Panc1 (cell line): ENCODE data around the gene ZER1. TPM values are rescaled to one million over a fixed set of nuclear protein-coding genes. Genes with fewer than 3 reads are reported as not detected.

Experiments used
- ATAC-seq: fragments of 200-7000 bp; cut with Tn5 transposase; 2 replicates; pipeline ENCODE4 v1.9.1; 2020; ENCODE audit warnings: mild to moderate bottlenecking, moderate library complexity
- BruUV-seq: library from RNA; stranded (reverse); fragments of 400-500 nt; replicated peaks from 2 replicates; lab custom pipeline; 2021; lab: Mats Ljungman, UMichigan
- CTCF ChIA-PET: fragments of 300-600 bp; sonication (Branson Sonifier 250); formaldehyde crosslinking; loops from one replicate; lab custom pipeline; 2022; ENCODE audit warnings: antibody characterized with exemption; lab: Charles Lee
- POLR2A ChIA-PET: fragments of 300-600 bp; sonication (Branson Sonifier 250); formaldehyde crosslinking; loops from one replicate; lab custom pipeline; 2022; ENCODE audit warnings: antibody characterized with exemption; lab: Charles Lee
- DNase-seq: peaks from one replicate; pipeline ENCODE4 v3.0.0-alpha.2; 2010; ENCODE audit warnings: low read depth, low spot score
- H3K27ac ChIP-seq: 2 replicates; pipeline ENCODE4 v1.5.1; 2011; ENCODE audit warnings: mild to moderate bottlenecking, low read length, inconsistent platforms
- H3K27me3 ChIP-seq: fragments of 200-500 bp; sonication (Bioruptor generic); 2 replicates; pipeline ENCODE4 v1.6.0; 2014; ENCODE audit warnings: low read length, inconsistent platforms; ENCODE audit not compliant: control insufficient read depth, insufficient read depth
- H3K36me3 ChIP-seq: fragments of 200-500 bp; sonication (Bioruptor generic); 2 replicates; pipeline ENCODE4 v1.5.1; 2014; ENCODE audit warnings: inconsistent platforms, mild to moderate bottlenecking, low read length, moderate library complexity; ENCODE audit not compliant: control insufficient read depth, insufficient read depth
- H3K4me1 ChIP-seq: 2 replicates; pipeline ENCODE4 v1.5.1; 2011; ENCODE audit warnings: inconsistent platforms, mild to moderate bottlenecking, low read length, moderate library complexity; ENCODE audit not compliant: control insufficient read depth, insufficient read depth
- H3K4me3 ChIP-seq, 2 experiments: 2 replicates each; pipeline ENCODE4 v1.5.1; 2011 to 2012; ENCODE audit warnings: low read depth in 2 of 2, low read length in 2 of 2, mild to moderate bottlenecking in 2 of 2, inconsistent platforms in 1 of 2, moderate library complexity in 1 of 2
- H3K9me3 ChIP-seq: fragments of 200-500 bp; sonication (Bioruptor generic); 2 replicates; pipeline ENCODE4 v1.5.1; 2014; ENCODE audit warnings: low read depth, mild to moderate bottlenecking, inconsistent platforms, low read length, moderate library complexity; ENCODE audit not compliant: control insufficient read depth, insufficient read depth
- CTCF ChIP-seq: fragments of 450-650 bp; IDR thresholded peaks from 2 replicates; pipeline ENCODE4 v1.5.1; 2017; ENCODE audit warnings: mild to moderate bottlenecking
- POLR2AphosphoS5 ChIP-seq: IDR thresholded peaks from 2 replicates; pipeline ENCODE4 v1.6.1; 2012; ENCODE audit warnings: mild to moderate bottlenecking, low read depth, low read length, moderate library complexity
- SIN3A ChIP-seq: IDR thresholded peaks from 2 replicates; pipeline ENCODE4 v1.6.1; 2012; ENCODE audit warnings: low read depth, mild to moderate bottlenecking, low read length, moderate library complexity, borderline replicate concordance; ENCODE audit not compliant: insufficient read depth
- TCF7L2 ChIP-seq: IDR thresholded peaks from 2 replicates; pipeline ENCODE4 v1.6.1; 2011; ENCODE audit warnings: mild to moderate bottlenecking, low read depth, low read length, inconsistent platforms
- in situ Hi-C: cut with HindIII; loops from 2 replicates; pipeline ENCODE4 v1.10.0; 2016; ENCODE audit warnings: low sequenced_read_pairs, low pct_unique_long_range_greater_than_20kb
- intact Hi-C: fragments of 100-400 bp; cut with micrococcal nuclease; formaldehyde crosslinking; loops from one replicate; pipeline ENCODE4 v1.10.0; 2022; ENCODE audit not compliant: unreplicated experiment
- total RNA-seq: library from RNA; stranded (reverse); gene quantifications from one replicate; pipeline ENCODE4 v1.2.1, GENCODE V29; 2021; ENCODE audit not compliant: unreplicated experiment
- TF ChIP-seq, protein P1 (sequence below), 2 experiments: IDR thresholded peaks; 2 replicates each; pipeline ENCODE4 v1.6.1; 2011 to 2012; ENCODE audit warnings: low read depth in 2 of 2, control low read depth in 1 of 2, low read length in 1 of 2, mild to moderate bottlenecking in 1 of 2, moderate library complexity in 1 of 2; ENCODE audit not compliant: insufficient read depth in 1 of 2

Gene ZER1
- total RNA-seq, 1 experiment from 2014 or later, result 16.2 TPM

- Histone ChIP-seq H3K9me3 (no peaks in the 10 kb centered on the region), H3K4me3 (peak overlapping the region; percentile 73 to 75), H3K27ac (peak overlapping the region; percentile 66; the same call in 1 of the 2 replicates), H3K27me3 (no peaks in the 10 kb centered on the region), H3K4me1 (peaks cover 10% of the 10 kb centered on the region), H3K36me3 (no peaks in the 10 kb centered on the region; the same call in 1 of the 2 replicates)
- BruUV-seq, result no TSS peak
- CTCF ChIA-PET, result no interaction called here
- in situ Hi-C loops (no loop called here), intact Hi-C loops (no loop called here)
- no peak for DNase-seq
- POLR2A ChIA-PET, result no interaction called here
- no peak for TF ChIP-seq CTCF
- no peak for TF ChIP-seq SIN3A
- TF ChIP-seq, protein P1, sequence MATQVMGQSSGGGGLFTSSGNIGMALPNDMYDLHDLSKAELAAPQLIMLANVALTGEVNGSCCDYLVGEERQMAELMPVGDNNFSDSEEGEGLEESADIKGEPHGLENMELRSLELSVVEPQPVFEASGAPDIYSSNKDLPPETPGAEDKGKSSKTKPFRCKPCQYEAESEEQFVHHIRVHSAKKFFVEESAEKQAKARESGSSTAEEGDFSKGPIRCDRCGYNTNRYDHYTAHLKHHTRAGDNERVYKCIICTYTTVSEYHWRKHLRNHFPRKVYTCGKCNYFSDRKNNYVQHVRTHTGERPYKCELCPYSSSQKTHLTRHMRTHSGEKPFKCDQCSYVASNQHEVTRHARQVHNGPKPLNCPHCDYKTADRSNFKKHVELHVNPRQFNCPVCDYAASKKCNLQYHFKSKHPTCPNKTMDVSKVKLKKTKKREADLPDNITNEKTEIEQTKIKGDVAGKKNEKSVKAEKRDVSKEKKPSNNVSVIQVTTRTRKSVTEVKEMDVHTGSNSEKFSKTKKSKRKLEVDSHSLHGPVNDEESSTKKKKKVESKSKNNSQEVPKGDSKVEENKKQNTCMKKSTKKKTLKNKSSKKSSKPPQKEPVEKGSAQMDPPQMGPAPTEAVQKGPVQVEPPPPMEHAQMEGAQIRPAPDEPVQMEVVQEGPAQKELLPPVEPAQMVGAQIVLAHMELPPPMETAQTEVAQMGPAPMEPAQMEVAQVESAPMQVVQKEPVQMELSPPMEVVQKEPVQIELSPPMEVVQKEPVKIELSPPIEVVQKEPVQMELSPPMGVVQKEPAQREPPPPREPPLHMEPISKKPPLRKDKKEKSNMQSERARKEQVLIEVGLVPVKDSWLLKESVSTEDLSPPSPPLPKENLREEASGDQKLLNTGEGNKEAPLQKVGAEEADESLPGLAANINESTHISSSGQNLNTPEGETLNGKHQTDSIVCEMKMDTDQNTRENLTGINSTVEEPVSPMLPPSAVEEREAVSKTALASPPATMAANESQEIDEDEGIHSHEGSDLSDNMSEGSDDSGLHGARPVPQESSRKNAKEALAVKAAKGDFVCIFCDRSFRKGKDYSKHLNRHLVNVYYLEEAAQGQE (IDR thresholded peaks at IDR 0.05; ENCODE audit: insufficient read depth in 1 of 2, low read depth in 2 of 2, low read length in 1 of 2), result no peak
- no peak for TF ChIP-seq TCF7L2
- TF ChIP-seq POLR2AphosphoS5, result no peak
- no peak for ATAC-seq
Observed at GRCh38 chr9:128787659-128788058, 15.9 kb upstream of the ZER1 start.

- intact Hi-C loops (no loop called here), in situ Hi-C loops (no loop called here)
- peak within 1 kb of the TSS; percentile 85 for H3K27ac ChIP-seq
- no peaks in the 10 kb centered on the region for H3K27me3 ChIP-seq
- ATAC-seq (peak; percentile 99), DNase-seq (no peak)
- peak within 1 kb of the TSS; percentile 73 to 75 for H3K4me3 ChIP-seq
- H3K9me3 ChIP-seq, result no peaks in the 10 kb centered on the region
- no TSS peak for BruUV-seq
- ChIA-PET CTCF (no interaction called here), POLR2A (no interaction called here)
- peaks cover 10% of the 10 kb centered on the region for H3K4me1 ChIP-seq
- H3K36me3 ChIP-seq, result no peaks in the 10 kb centered on the region; the same call in 1 of the 2 replicates
- TF ChIP-seq POLR2AphosphoS5, result no peak; the same call in 1 of the 2 replicates
- TF ChIP-seq SIN3A, result peak; percentile 95; the same call in 1 of the 2 replicates
- TF ChIP-seq, protein P1 (IDR thresholded peaks at IDR 0.05; ENCODE audit: insufficient read depth in 1 of 2, low read depth in 2 of 2, low read length in 1 of 2), result no peak
- no peak for TF ChIP-seq TCF7L2
Observed at GRCh38 chr9:128786681-128787601, 15.2 kb upstream of the ZER1 start, which contains the start of gene TBC1D13. Gene TBC1D13 (plus strand): TSS chr9:128787253. CDS start chr9:128787354, 101 bp downstream.
